GM13976 (cell line): ENCODE data around the gene ALOX15.
"Not testable (repeated sequence)": the region's sequence is repeated elsewhere in the genome, so short reads cannot be mapped to it uniquely, and the experiment has no call there.

Source experiments
- DNase-seq: peaks from one replicate; pipeline ENCODE4 v3.0.0; 2012; ENCODE audit warnings: low spot score
- CTCF ChIP-seq: IDR thresholded peaks from 2 replicates; pipeline ENCODE4 v1.5.1; 2012; ENCODE audit warnings: borderline replicate concordance, mild to moderate bottlenecking; ENCODE audit not compliant: insufficient read depth; ENCODE audit errors: extremely low read depth, missing control alignments, control extremely low read depth
- in situ Hi-C: fragments of 300-500 bp; cut with MboI; formaldehyde crosslinking; loops from one replicate; pipeline ENCODE4 v1.12.0; 2022; ENCODE audit warnings: low sequenced_read_pairs, mixed read lengths, inconsistent platforms; ENCODE audit not compliant: unreplicated experiment

The ALOX15 gene

GRCh38 chr17:4599505-4600281, 41.8 kb downstream of the ALOX15 start:
- no peak for DNase-seq
- TF ChIP-seq CTCF, result no peak

GRCh38 chr17:4598776-4599504, 42.5 kb downstream of the ALOX15 start:
- TF ChIP-seq CTCF, result no peak
- DNase-seq, result no peak
- in situ Hi-C loops, result no loop called here

More at GRCh38 chr17:4599505-4600281, 41.8 kb downstream of the ALOX15 start:
- in situ Hi-C loops, result no loop called here

DNA sequence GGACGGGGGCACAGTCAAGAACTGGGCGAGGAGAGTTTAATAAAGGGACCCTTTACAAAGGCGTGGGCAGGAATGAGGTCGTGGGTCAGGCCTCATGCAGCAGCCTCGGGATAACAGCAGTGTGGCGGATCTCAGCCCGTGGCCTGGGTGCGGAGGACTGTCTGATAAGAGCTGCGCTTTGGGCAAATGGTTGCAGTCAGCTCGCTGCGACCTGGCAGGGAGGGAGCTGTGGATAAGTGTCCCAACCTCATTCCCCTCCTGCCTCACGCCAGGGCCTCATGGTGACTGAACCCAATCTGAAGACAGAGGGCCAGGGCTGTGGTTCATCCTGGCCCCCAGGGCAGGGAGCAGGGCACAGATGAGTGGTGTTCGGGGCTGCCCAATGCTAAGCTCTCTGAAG, 43.5 kb downstream of the ALOX15 start:
- no peak for DNase-seq
- in situ Hi-C loops, result no loop called here
- no peak for TF ChIP-seq CTCF

- DNase-seq, result no peak
- no peak for TF ChIP-seq CTCF
- in situ Hi-C loops, result no loop called here
These were observed 44.7 kb downstream of the ALOX15 start for GRCh38 chr17:4596636-4597380.

DNA sequence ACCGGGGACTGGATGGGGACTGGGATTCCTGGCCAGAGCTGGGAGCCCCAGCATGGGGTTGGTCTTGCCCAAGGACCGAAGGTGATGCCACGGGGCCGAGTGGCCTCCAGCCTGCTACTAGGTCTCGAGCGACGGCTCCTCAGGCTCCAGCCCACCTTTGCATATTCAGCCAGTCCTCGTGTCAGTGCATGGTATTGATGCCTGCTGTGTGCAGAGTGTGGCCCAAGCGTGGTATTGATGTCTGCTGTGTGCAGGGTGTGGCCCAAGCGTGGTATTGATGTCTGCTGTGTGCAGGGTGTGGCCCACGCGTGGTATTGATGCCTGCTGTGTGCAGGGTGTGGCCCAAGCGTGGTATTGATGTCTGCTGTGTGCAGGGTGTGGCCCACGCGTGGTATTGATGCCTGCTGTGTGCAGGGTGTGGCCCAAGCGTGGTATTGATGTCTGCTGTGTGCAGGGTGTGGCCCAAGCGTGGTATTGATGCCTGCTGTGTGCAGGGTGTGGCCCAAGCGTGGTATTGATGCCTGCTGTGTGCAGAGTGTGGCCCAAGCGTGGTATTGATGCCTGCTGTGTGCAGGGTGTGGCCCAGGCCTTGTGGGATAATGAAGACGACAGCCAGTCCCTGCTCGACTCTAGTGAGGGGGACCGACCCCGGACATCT, 45.7 kb downstream of the ALOX15 start:
- in situ Hi-C loops, DNase-seq: not testable (repeated sequence)

- in situ Hi-C loops, result no loop called here
- peak; percentile 79 for DNase-seq
- peak; percentile 20 for TF ChIP-seq CTCF
These were observed 46.4 kb downstream of the ALOX15 start for GRCh38 chr17:4594931-4595684.
